A549 (cell line): ENCODE data around the gene KCNG4.

Source experiments
- BHLHE40 ChIP-seq: IDR thresholded peaks from 2 replicates; pipeline ENCODE4 v1.6.1; 2012; ENCODE audit warnings: low read depth, low read length, inconsistent platforms
- CHD4 ChIP-seq: fragments of 200-600 bp; sonication (generic); IDR thresholded peaks from 2 replicates; pipeline ENCODE4 v1.6.1; 2016; ENCODE audit warnings: antibody characterized with exemption, mild to moderate bottlenecking, borderline replicate concordance
- EP300 ChIP-seq, 2 experiments: fragments of >200 bp; sonication (Bioruptor Twin); formaldehyde crosslinking; IDR thresholded peaks; 2 replicates in 1 of 2; 3 replicates in 1 of 2; pipeline ENCODE4 v1.6.1; 2016 to 2017
- JUNB ChIP-seq: fragments of >200 bp; sonication (Bioruptor Twin); formaldehyde crosslinking; IDR thresholded peaks from 2 replicates; pipeline ENCODE4 v1.6.1; 2016
- KDM1A ChIP-seq: fragments of 200-600 bp; sonication (generic); IDR thresholded peaks from 2 replicates; pipeline ENCODE4 v1.6.1; 2016; ENCODE audit warnings: low read depth, mild to moderate bottlenecking
- NPAS2 ChIP-seq: fragments of 250-450 bp; sonication (Bioruptor Pico); IDR thresholded peaks from 2 replicates; pipeline ENCODE4 v1.8.0; 2022; ENCODE audit warnings: mild to moderate bottlenecking, moderate library complexity, borderline replicate concordance
- POLR2A ChIP-seq: IDR thresholded peaks from 2 replicates; pipeline ENCODE4 v1.6.1; 2012; ENCODE audit warnings: mild to moderate bottlenecking, low read length
- RAD21 ChIP-seq, 2 experiments: fragments of >200 bp in 1 of 2; sonication (Bioruptor Twin) in 1 of 2; formaldehyde crosslinking in 1 of 2; IDR thresholded peaks in 1 of 2; conservative IDR thresholded peaks in 1 of 2; 2 replicates in 1 of 2; 3 replicates in 1 of 2; pipeline ENCODE4 v1.6.1; 2012 to 2018; ENCODE audit warnings: inconsistent platforms in 1 of 2
- RARB ChIP-seq: fragments of 250-450 bp; sonication (Bioruptor Pico); IDR thresholded peaks from 2 replicates; pipeline ENCODE4 v1.8.0; 2021; ENCODE audit warnings: mild to moderate bottlenecking, moderate library complexity
- SMC3 ChIP-seq: fragments of >200 bp; sonication (Bioruptor Twin); formaldehyde crosslinking; IDR thresholded peaks from 3 replicates; pipeline ENCODE4 v1.6.1; 2018; ENCODE audit warnings: inconsistent platforms
- TF ChIP-seq, protein P1 (sequence below): fragments of >200 bp; sonication (Bioruptor Twin); formaldehyde crosslinking; IDR thresholded peaks from 3 replicates; pipeline ENCODE4 v1.5.1; 2016

DNA sequence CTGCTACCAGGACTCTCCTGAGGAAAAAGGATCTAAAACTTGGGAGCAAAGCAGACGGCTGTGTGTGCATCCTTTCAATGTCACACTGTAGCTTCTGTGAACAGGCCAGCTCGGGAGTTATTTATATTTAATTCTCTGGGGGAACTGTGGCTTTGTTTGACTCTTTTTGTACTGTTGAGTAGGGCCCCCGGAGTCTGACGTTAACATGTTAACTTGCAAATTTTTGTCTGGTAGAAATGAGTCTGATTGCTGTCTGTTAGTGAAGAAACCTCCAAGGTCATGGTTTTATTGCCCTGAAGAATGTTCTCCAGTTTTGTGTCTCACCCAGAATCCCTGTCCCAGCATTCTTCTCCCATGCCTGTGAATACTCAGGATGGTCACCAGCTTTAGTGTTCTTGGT is 14.2 kb upstream of the KCNG4 start:
- TF ChIP-seq, protein P1, sequence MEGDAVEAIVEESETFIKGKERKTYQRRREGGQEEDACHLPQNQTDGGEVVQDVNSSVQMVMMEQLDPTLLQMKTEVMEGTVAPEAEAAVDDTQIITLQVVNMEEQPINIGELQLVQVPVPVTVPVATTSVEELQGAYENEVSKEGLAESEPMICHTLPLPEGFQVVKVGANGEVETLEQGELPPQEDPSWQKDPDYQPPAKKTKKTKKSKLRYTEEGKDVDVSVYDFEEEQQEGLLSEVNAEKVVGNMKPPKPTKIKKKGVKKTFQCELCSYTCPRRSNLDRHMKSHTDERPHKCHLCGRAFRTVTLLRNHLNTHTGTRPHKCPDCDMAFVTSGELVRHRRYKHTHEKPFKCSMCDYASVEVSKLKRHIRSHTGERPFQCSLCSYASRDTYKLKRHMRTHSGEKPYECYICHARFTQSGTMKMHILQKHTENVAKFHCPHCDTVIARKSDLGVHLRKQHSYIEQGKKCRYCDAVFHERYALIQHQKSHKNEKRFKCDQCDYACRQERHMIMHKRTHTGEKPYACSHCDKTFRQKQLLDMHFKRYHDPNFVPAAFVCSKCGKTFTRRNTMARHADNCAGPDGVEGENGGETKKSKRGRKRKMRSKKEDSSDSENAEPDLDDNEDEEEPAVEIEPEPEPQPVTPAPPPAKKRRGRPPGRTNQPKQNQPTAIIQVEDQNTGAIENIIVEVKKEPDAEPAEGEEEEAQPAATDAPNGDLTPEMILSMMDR, result no peak
- TF ChIP-seq EP300 (IDR thresholded peaks at IDR 0.05) (no peak), JUNB (no peak), NPAS2 (no peak), KDM1A (no peak), RAD21 (conservative IDR thresholded peaks at IDR 0.05 in 1 of 2, IDR thresholded peaks at IDR 0.05 in 1 of 2) (no peak), POLR2A (no peak), BHLHE40 (no peak), RARB (CRISPR knock-in tag) (no peak), CHD4 (no peak), SMC3 (no peak)
